Heart left ventricle (tissue), 13 donors: ENCODE measurements around the gene APBB1.

ENCODE experiments used
- CTCF ChIP-seq, 12 donors: fragments of 200-600 bp; sonication (generic) in 4 of 12; IDR thresholded peaks; one replicate each; pipeline versions ENCODE4 v1.5.0 to v1.8.0; 2018 to 2022; ENCODE audit warnings: antibody characterized with exemption in 12 of 12, mild to moderate bottlenecking in 5 of 12
- POLR2A ChIP-seq, 2 donors: fragments of 450-650 bp; IDR thresholded peaks; one replicate each; pipeline ENCODE4 v1.6.1; 2017; ENCODE audit warnings: antibody characterized with exemption in 2 of 2, mild to moderate bottlenecking in 2 of 2, moderate library complexity in 2 of 2
- donor health status: ischemic (EF 13 %, LVEDD 7.1; RV severe dilation, severe dysfunction).
- donor health status: DM: no; HTN: yes; CAD: no.
- donor health status: DM: no; HTN: no; CAD: no.
- donor health status: ischemic (EF 25% LVEDD 6.9; RV normal size, moderate dysfunction).
- donor health status: ischemic (EF 25% LVEDD 5.7; RV mildly dilated, moderate dysfunction).
- donor health status: ischemic (EF 35%, LVEDD 5.7; RV mildly dilated, moderate dysfunction).
- donor health status: nonischemic (EF 11% LVEDD 7.7; RV severe dilation, severe dysfunction).
- donor health status: DM: yes; HTN: yes; CAD: no.
- donor health status: PGD.
- donor health status: ischemic (EF 29% LVEDD 5.4; RV normal size, mild dysfunction).
- donor health status: nonischemic (EF 23%, LVEDD 6.1; RV moderate dilation, normal function).

GRCh38 chr11:6459099-6459450 is 40.2 kb upstream of the APBB1 start:
- no peak for TF ChIP-seq CTCF (IDR thresholded peaks at IDR 0.05)
- TF ChIP-seq POLR2A (IDR thresholded peaks at IDR 0.05) = no peak
